ENCODE data around the gene CDH13. TPM values are rescaled to one million over a fixed set of nuclear protein-coding genes. Genes with fewer than 3 reads are reported as not detected.

The CDH13 gene
- total and polyA plus RNA-seq, 2 of the 8 experiments (the other 6 are each of a cell fraction or from before 2014, with no cell fraction given): 2.3 to 2.4 TPM

- no peak for FAIRE-seq
- H3K56ac ChIP-seq (replicated peaks; ENCODE audit: insufficient read length, low read depth, low read length): no peak overlapping the region
- POLR2A ChIA-PET (ENCODE audit: partially characterized antibody): no interaction called here
- TF ChIP-seq TCF12 (IDR thresholded peaks at IDR 0.05; ENCODE audit: low read depth, low read length): no peak
- TF ChIP-seq RXRA (IDR thresholded peaks at IDR 0.05; ENCODE audit: insufficient read depth, low read depth, low read length): no peak
- TF ChIP-seq CHD2 (IDR thresholded peaks at IDR 0.05; ENCODE audit: low read length): no peak
- no peak for TF ChIP-seq BACH1 (IDR thresholded peaks at IDR 0.05; ENCODE audit: low read length)
- no peak for TF ChIP-seq FOSL1 (IDR thresholded peaks at IDR 0.05; ENCODE audit: insufficient read depth, low read depth, low read length)
- TF ChIP-seq, protein P1, sequence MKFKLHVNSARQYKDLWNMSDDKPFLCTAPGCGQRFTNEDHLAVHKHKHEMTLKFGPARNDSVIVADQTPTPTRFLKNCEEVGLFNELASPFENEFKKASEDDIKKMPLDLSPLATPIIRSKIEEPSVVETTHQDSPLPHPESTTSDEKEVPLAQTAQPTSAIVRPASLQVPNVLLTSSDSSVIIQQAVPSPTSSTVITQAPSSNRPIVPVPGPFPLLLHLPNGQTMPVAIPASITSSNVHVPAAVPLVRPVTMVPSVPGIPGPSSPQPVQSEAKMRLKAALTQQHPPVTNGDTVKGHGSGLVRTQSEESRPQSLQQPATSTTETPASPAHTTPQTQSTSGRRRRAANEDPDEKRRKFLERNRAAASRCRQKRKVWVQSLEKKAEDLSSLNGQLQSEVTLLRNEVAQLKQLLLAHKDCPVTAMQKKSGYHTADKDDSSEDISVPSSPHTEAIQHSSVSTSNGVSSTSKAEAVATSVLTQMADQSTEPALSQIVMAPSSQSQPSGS (IDR thresholded peaks at IDR 0.05; ENCODE audit: low read length): no peak
- TF ChIP-seq ASH2L (IDR thresholded peaks at IDR 0.05; ENCODE audit: low read length): no peak
- TF ChIP-seq ZNF274 (IDR thresholded peaks at IDR 0.05; ENCODE audit: borderline replicate concordance, extremely low read depth, low read length): no peak
- TF ChIP-seq, protein P2, sequence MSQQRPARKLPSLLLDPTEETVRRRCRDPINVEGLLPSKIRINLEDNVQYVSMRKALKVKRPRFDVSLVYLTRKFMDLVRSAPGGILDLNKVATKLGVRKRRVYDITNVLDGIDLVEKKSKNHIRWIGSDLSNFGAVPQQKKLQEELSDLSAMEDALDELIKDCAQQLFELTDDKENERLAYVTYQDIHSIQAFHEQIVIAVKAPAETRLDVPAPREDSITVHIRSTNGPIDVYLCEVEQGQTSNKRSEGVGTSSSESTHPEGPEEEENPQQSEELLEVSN (IDR thresholded peaks at IDR 0.05): no peak
- TF ChIP-seq EZH2 (IDR thresholded peaks at IDR 0.05; ENCODE audit: low read depth, low read length, severe bottlenecking): no peak
Measured at GRCh38 chr16:83219285-83219684, 592.5 kb downstream of the CDH13 start.

More at GRCh38 chr16:83219285-83219684, 592.5 kb downstream of the CDH13 start:
- Histone ChIP-seq H3K4me2 (ENCODE audit: insufficient read depth in 1 of 2, low read depth in 2 of 2, low read length in 2 of 2) (no peak overlapping the region), H3K23me2 (ENCODE audit: low read depth, low read length) (no peaks in the 10 kb centered on the region), H3K23ac (ENCODE audit: insufficient read length) (no peak overlapping the region), H2BK5ac (ENCODE audit: low read depth, low read length) (no peak overlapping the region), H3K36me3 (ENCODE audit: control insufficient read depth in 2 of 4, insufficient read depth in 4 of 4, low read length in 3 of 4) (no peaks in the 10 kb centered on the region), H2BK120ac (replicated peaks; ENCODE audit: low read depth, low read length) (no peak overlapping the region), H3K4me3 (ENCODE audit: extremely low read depth in 1 of 4, insufficient read depth in 2 of 4, low read depth in 3 of 4, low read length in 4 of 4) (no peak overlapping the region), H4K8ac (ENCODE audit: extremely low read depth, insufficient read depth, low read length) (no peak overlapping the region), H4K5ac (ENCODE audit: insufficient read length, low read depth, low read length) (no peak overlapping the region), H3K9me3 (ENCODE audit: insufficient read depth in 2 of 2, low read depth in 1 of 2, low read length in 1 of 2) (no peaks in the 10 kb centered on the region), H3K79me2 (ENCODE audit: control insufficient read depth in 1 of 2, insufficient read depth in 2 of 2, low read length in 2 of 2) (no peaks in the 10 kb centered on the region), H3K18ac (ENCODE audit: extremely low read depth, low read length) (no peak overlapping the region), H3K4ac (replicated peaks; ENCODE audit: insufficient read length, low read depth, low read length) (no peak overlapping the region), H4K91ac (replicated peaks; ENCODE audit: insufficient read length, low read length) (no peak overlapping the region), H2BK15ac (ENCODE audit: low read length) (no peak overlapping the region), H3K27ac (ENCODE audit: low read depth, low read length) (no peak overlapping the region), H4K20me1 (replicated peaks in 1 of 2; ENCODE audit: control insufficient read depth in 1 of 2, insufficient read depth in 2 of 2, low read length in 2 of 2) (no peaks in the 10 kb centered on the region), H2BK20ac (ENCODE audit: low read length) (no peak overlapping the region), H3K4me1 (replicated peaks in 1 of 4; ENCODE audit: control insufficient read depth in 3 of 4, insufficient read depth in 4 of 4, low read length in 3 of 4) (no peaks in the 10 kb centered on the region; a peak in 1 of 7 replicates), H3K14ac (ENCODE audit: insufficient read length) (no peak overlapping the region), H2AFZ (ENCODE audit: low read length) (no peak overlapping the region), H2BK12ac (ENCODE audit: low read depth, low read length) (no peak overlapping the region), H3K9ac (replicated peaks in 1 of 4; ENCODE audit: extremely low read depth in 1 of 4, low read depth in 3 of 4, low read length in 3 of 4) (no peak overlapping the region), H2AK5ac (ENCODE audit: low read depth, low read length) (no peak overlapping the region), H3K27me3 (replicated peaks in 1 of 4; ENCODE audit: control insufficient read depth in 3 of 4, extremely low read depth in 1 of 4, insufficient read depth in 3 of 4, low read length in 3 of 4) (peaks cover 0 to 1% (median 0%) of the 10 kb centered on the region in 4 experiments; a peak in 1 of 7 replicates), H3K79me1 (ENCODE audit: low read depth, low read length) (no peaks in the 10 kb centered on the region)
- CTCF ChIA-PET (ENCODE audit: partially characterized antibody): interaction anchor here (0.6 kb wide), 2 partner anchors 101 to 102 kb away, joined by 3 read pairs; no protein-coding TSS in a partner anchor
- 90% methylated on average over 2 of the region's 2 CpGs; no CpG with 5 or more reads in 1 of the 2 experiments for WGBS, 2 experiments (ENCODE audit: extremely low coverage in 1 of 2, insufficient coverage in 1 of 2, insufficient read length in 1 of 2, insufficient replicate concordance in 2 of 2, low coverage in 1 of 2, low lambda C conversion rate in 2 of 2, missing lambda C conversion rate in 1 of 2)
- DNase-seq (ENCODE audit: low read depth in 1 of 2, low spot score in 2 of 2): no peak
